ENCODE results near the gene RAB7B. TPM values are rescaled to one million over a fixed set of nuclear protein-coding genes. Genes with fewer than 3 reads are reported as not detected.

RAB7B gene
- total and polyA plus RNA-seq, 2 of the 13 experiments (the other 11 are each of a cell fraction or from before 2014, with no cell fraction given): 0.05 to 0.46 TPM

GRCh38 chr1:205983925-205984725 is 19.1 kb downstream of the RAB7B start (continued):
- TF ChIP-seq ZNF512B (CRISPR knock-in tag; IDR thresholded peaks at IDR 0.05; ENCODE audit: borderline replicate concordance) (0 out of 2 replicates have a peak, but pooled peaks have one; percentile 63), ZNF589 (CRISPR knock-in tag; conservative IDR thresholded peaks at IDR 0.05) (no peak), RARA (CRISPR knock-in tag; IDR thresholded peaks at IDR 0.05) (peak; percentile 42; the same call in 1 of the 2 replicates), ZBTB44 (CRISPR knock-in tag; IDR thresholded peaks at IDR 0.05) (no peak), ZNF766 (CRISPR knock-in tag; IDR thresholded peaks at IDR 0.05; ENCODE audit: borderline replicate concordance) (no peak), MED1 (CRISPR knock-in tag; IDR thresholded peaks at IDR 0.05) (peak; percentile 27; the same call in 1 of the 2 replicates), IRF9 (CRISPR knock-in tag; IDR thresholded peaks at IDR 0.05; ENCODE audit: borderline replicate concordance) (no peak), HOXA3 (CRISPR knock-in tag; IDR thresholded peaks at IDR 0.05) (0 out of 2 replicates have a peak, but pooled peaks have one; percentile 34), ZNF558 (CRISPR knock-in tag; IDR thresholded peaks at IDR 0.05; ENCODE audit: borderline replicate concordance) (no peak), ARID5B (CRISPR knock-in tag; IDR thresholded peaks at IDR 0.05) (peak; percentile 73), CEBPB (IDR thresholded peaks at IDR 0.05; ENCODE audit: borderline replicate concordance, low read depth, low read length) (peak; percentile 56; the same call in 1 of the 2 replicates), ZNF614 (CRISPR knock-in tag; IDR thresholded peaks at IDR 0.05; ENCODE audit: borderline replicate concordance) (no peak), ZNF776 (CRISPR knock-in tag; IDR thresholded peaks at IDR 0.05) (no peak), MYPOP (CRISPR knock-in tag; IDR thresholded peaks at IDR 0.05) (no peak), HINFP (CRISPR knock-in tag; IDR thresholded peaks at IDR 0.05; ENCODE audit: low read depth) (no peak), ZNF264 (CRISPR knock-in tag; IDR thresholded peaks at IDR 0.05) (no peak)
